Measurements from ENCODE around the gene NAIP.
"Not testable (repeated sequence)": the region's sequence is repeated elsewhere in the genome, so short reads cannot be mapped to it uniquely, and the experiment has no call there.

GRCh38 chr5:70967220-70967619, 57.9 kb downstream of the NAIP start:
- not testable (repeated sequence) for TF ChIP-seq POLR2A (IDR thresholded peaks at IDR 0.05; ENCODE audit: low read depth, low read length); POLR2AphosphoS5 (IDR thresholded peaks at IDR 0.05; ENCODE audit: low read depth, low read length); TAF1 (IDR thresholded peaks at IDR 0.05; ENCODE audit: borderline replicate concordance, low read depth, low read length)

Data from GM12892 (cell line).